Activated naive CD8-positive, alpha-beta T cell treated with anti-CD3 and anti-CD28 coated beads for 36 hours (primary cell): Measurements from ENCODE around the gene ARL5C. TPM values are rescaled to one million over a fixed set of nuclear protein-coding genes. Genes with fewer than 3 reads are reported as not detected.
"Not testable (repeated sequence)": the region's sequence is repeated elsewhere in the genome, so short reads cannot be mapped to it uniquely, and the experiment has no call there.

ENCODE experiments used
- DNase-seq: peaks from one replicate; pipeline ENCODE4 v3.0.0; 2021
- H3K27ac Mint-ChIP-seq: one replicate; pipeline ENCODE4 v1.8.0; 2022; ENCODE audit warnings: mild to moderate bottlenecking, moderate library complexity, mixed read lengths
- H3K27me3 Mint-ChIP-seq: one replicate; pipeline ENCODE4 v1.8.0; 2022; ENCODE audit warnings: mild to moderate bottlenecking, mixed read lengths
- H3K36me3 Mint-ChIP-seq: one replicate; pipeline ENCODE4 v1.8.0; 2021; ENCODE audit warnings: mild to moderate bottlenecking, mixed read lengths
- H3K4me1 Mint-ChIP-seq: one replicate; pipeline ENCODE4 v1.8.0; 2021; ENCODE audit warnings: mixed read lengths
- H3K4me3 Mint-ChIP-seq: one replicate; pipeline ENCODE4 v1.8.0; 2022; ENCODE audit warnings: mild to moderate bottlenecking, moderate library complexity, mixed read lengths
- H3K9me3 Mint-ChIP-seq: one replicate; pipeline ENCODE4 v1.8.0; 2022; ENCODE audit warnings: mixed read lengths
- total RNA-seq, 2 experiments: library from RNA; stranded (reverse); gene quantifications; one replicate each; pipeline ENCODE4 v1.2.3, GENCODE V29; 2021

The ARL5C gene
- total RNA-seq, 2 experiments from 2014 or later, result not detected

DNA sequence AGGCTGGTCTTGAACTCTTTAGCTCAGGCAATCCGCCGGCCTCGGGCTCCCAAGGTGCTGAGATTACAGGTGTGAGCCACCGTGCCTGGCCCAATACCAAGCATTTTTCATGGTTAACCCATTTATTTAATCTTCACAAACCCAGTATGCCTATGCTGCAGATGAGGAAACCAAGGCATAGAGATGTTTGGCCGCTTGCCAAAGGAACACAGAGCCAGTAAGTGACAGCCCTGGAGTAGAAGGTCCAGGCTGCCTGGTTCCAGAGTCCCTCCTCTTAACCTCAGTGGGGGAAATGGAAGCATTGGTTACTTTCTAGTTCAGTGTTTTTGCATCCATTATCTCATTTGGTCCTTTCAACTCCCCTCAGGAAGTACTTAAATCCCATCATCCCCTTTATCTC lies 15.3 kb upstream of the ARL5C start:
- Mint-ChIP-seq H3K4me1 (no peaks in the 10 kb centered on the region), H3K9me3 (no peaks in the 10 kb centered on the region), H3K4me3 (no peak overlapping the region), H3K27ac (no peak overlapping the region), H3K36me3 (peaks cover 16% of the 10 kb centered on the region), H3K27me3 (no peaks in the 10 kb centered on the region)
- DNase-seq, result no peak

- Mint-ChIP-seq H3K4me1 (peaks cover 8% of the 10 kb centered on the region), H3K27me3 (no peaks in the 10 kb centered on the region), H3K4me3 (no peak overlapping the region), H3K9me3 (no peaks in the 10 kb centered on the region), H3K36me3 (peaks cover 18% of the 10 kb centered on the region), H3K27ac (no peak overlapping the region)
- DNase-seq, result no peak
Measured at GRCh38 chr17:39178536-39178935, 12.6 kb upstream of the ARL5C start.

GRCh38 chr17:39177256-39177655 lies 11.3 kb upstream of the ARL5C start:
- peaks cover 13% of the 10 kb centered on the region for H3K36me3 Mint-ChIP-seq
- no peaks in the 10 kb centered on the region for H3K27me3 Mint-ChIP-seq
- H3K9me3 Mint-ChIP-seq, result no peaks in the 10 kb centered on the region
- H3K4me3 Mint-ChIP-seq, result no peak overlapping the region
- no peak for DNase-seq
- peaks cover 10% of the 10 kb centered on the region for H3K4me1 Mint-ChIP-seq
- H3K27ac Mint-ChIP-seq, result no peak overlapping the region

- Mint-ChIP-seq H3K4me1 (peaks cover 10% of the 10 kb centered on the region), H3K36me3 (peaks cover 13% of the 10 kb centered on the region), H3K9me3 (no peaks in the 10 kb centered on the region), H3K27ac (no peak overlapping the region), H3K4me3 (no peak overlapping the region), H3K27me3 (no peaks in the 10 kb centered on the region)
- no peak for DNase-seq
Measured at GRCh38 chr17:39175695-39176093, 9.7 kb upstream of the ARL5C start.

DNA sequence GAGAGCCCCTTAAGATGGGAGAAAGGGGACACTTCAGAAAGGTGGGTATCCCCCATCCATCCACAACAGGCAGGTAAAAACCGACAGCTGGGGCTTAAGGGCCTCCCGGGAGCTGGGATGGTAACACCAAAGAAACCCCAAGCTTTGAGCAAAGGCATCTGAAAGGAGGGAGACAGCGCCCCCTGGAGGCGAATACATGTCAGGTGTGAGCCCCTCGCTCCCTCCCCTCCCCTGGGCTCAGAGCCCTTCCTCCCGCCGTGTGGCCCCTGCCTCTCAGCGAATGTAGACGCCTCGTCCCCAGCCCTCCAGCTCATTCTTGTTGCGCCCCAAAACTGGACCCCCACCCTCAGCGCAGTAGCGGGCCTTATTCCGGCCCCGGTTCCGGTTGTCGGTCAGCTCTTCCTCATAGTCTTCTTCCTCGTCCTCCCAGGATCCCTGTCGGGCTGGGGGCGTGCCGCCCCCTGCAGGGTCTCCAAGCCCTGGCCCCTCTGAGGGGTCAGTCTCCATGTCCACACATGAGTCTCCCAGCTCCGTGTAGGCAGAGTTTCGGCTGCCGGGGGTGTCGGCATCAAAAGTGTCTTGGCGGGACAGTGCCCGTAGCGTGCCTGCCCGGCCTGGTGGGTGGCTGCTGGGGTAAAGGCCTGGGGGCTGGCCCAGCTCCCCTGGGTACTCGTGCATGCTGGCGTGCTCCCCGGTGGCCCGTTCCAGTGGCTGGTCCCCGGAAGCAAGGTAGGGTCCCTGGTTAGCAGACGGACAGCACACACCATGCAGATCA lies 9.1 kb upstream of the ARL5C start:
- Mint-ChIP-seq H3K4me1 (peaks cover 10% of the 10 kb centered on the region), H3K9me3 (no peaks in the 10 kb centered on the region), H3K27ac (peak overlapping the region; percentile 34), H3K36me3 (peaks cover 13% of the 10 kb centered on the region), H3K27me3 (peaks cover 4% of the 10 kb centered on the region), H3K4me3 (no peak overlapping the region)
- DNase-seq, result peak; percentile 71

GRCh38 chr17:39173526-39174274 lies 7.7 kb upstream of the ARL5C start:
- H3K9me3 Mint-ChIP-seq, result no peaks in the 10 kb centered on the region
- no peak overlapping the region for H3K27ac Mint-ChIP-seq
- H3K27me3 Mint-ChIP-seq, result peaks cover 12% of the 10 kb centered on the region
- DNase-seq, result no peak
- H3K4me3 Mint-ChIP-seq, result no peak overlapping the region
- H3K36me3 Mint-ChIP-seq, result peaks cover 9% of the 10 kb centered on the region
- H3K4me1 Mint-ChIP-seq, result peaks cover 12% of the 10 kb centered on the region

- Mint-ChIP-seq H3K4me3 (no peak overlapping the region), H3K27me3 (peaks cover 18% of the 10 kb centered on the region), H3K27ac (no peak overlapping the region), H3K36me3 (peaks cover 9% of the 10 kb centered on the region), H3K4me1 (peaks cover 12% of the 10 kb centered on the region), H3K9me3 (peaks cover 1% of the 10 kb centered on the region)
- no peak for DNase-seq
Measured at GRCh38 chr17:39173080-39173479, 7.1 kb upstream of the ARL5C start.

DNA sequence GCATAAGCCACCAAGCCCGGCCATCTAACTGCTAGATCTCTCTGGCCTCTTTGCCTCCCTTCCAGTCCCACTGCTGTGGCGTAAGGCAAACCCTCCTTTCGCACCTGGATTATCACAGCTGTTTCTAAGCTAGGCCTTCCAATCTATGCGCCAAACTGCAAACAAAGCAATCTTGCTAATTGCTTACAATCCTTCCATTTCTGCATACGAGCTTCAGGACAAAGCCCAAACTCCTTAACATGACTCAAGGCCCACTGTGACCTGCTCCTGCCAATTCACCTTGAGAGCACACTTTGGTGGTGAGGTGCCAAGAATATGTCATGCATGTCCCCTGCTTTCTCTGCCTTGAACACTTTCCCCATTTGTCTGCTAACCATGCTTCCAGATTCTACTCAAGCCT lies 6.0 kb upstream of the ARL5C start:
- H3K9me3 Mint-ChIP-seq, result peaks cover 1% of the 10 kb centered on the region
- H3K36me3 Mint-ChIP-seq, result peaks cover 4% of the 10 kb centered on the region
- H3K4me3 Mint-ChIP-seq, result no peak overlapping the region
- no peak for DNase-seq
- H3K27ac Mint-ChIP-seq, result no peak overlapping the region
- peaks cover 21% of the 10 kb centered on the region for H3K27me3 Mint-ChIP-seq
- peaks cover 17% of the 10 kb centered on the region for H3K4me1 Mint-ChIP-seq

GRCh38 chr17:39170558-39170957 lies 4.6 kb upstream of the ARL5C start:
- Mint-ChIP-seq H3K4me1 (peaks cover 17% of the 10 kb centered on the region), H3K9me3 (peaks cover 1% of the 10 kb centered on the region), H3K36me3 (peaks cover 4% of the 10 kb centered on the region), H3K27me3 (peaks cover 33% of the 10 kb centered on the region), H3K27ac (no peak overlapping the region), H3K4me3 (no peak overlapping the region)
- DNase-seq, result no peak

- peaks cover 1% of the 10 kb centered on the region for H3K9me3 Mint-ChIP-seq
- H3K27me3 Mint-ChIP-seq, result peaks cover 34% of the 10 kb centered on the region
- H3K4me1 Mint-ChIP-seq, result peaks cover 16% of the 10 kb centered on the region
- H3K27ac Mint-ChIP-seq, result no peak overlapping the region
- no peak for DNase-seq
- no peak overlapping the region for H3K4me3 Mint-ChIP-seq
- peaks cover 2% of the 10 kb centered on the region for H3K36me3 Mint-ChIP-seq
Measured at GRCh38 chr17:39170109-39170508, 4.1 kb upstream of the ARL5C start.

- H3K4me3 Mint-ChIP-seq, result no peak overlapping the region
- peaks cover 1% of the 10 kb centered on the region for H3K9me3 Mint-ChIP-seq
- H3K27ac Mint-ChIP-seq, result no peak overlapping the region
- peaks cover 39% of the 10 kb centered on the region for H3K27me3 Mint-ChIP-seq
- no peaks in the 10 kb centered on the region for H3K36me3 Mint-ChIP-seq
- no peak for DNase-seq
- H3K4me1 Mint-ChIP-seq, result peaks cover 11% of the 10 kb centered on the region
Measured at GRCh38 chr17:39169518-39169917, 3.6 kb upstream of the ARL5C start.

DNA sequence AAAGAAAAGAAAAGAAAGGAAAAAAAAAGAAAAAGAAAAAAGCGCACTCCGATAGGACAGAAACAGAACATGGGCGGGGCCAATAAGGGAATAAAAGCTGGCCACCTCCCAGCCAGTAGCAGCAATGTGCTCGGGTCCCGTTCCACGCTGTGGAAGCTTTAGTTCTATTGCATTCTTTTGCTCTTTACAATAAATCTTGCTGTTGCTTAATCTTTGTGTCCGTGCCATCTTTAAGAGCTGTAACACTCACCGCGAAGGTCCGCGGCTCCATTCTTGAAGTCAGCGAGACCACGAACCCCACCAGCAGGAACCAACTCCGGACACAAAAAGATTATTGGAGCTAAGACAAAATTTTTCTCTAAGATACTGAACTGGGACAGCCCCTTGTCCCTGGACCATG lies 3.1 kb upstream of the ARL5C start:
- Mint-ChIP-seq H3K27me3 (peaks cover 39% of the 10 kb centered on the region), H3K9me3 (peaks cover 1% of the 10 kb centered on the region), H3K4me1 (peaks cover 12% of the 10 kb centered on the region), H3K27ac (no peak overlapping the region), H3K4me3 (no peak overlapping the region), H3K36me3 (no peaks in the 10 kb centered on the region)
- DNase-seq, result no peak

DNA sequence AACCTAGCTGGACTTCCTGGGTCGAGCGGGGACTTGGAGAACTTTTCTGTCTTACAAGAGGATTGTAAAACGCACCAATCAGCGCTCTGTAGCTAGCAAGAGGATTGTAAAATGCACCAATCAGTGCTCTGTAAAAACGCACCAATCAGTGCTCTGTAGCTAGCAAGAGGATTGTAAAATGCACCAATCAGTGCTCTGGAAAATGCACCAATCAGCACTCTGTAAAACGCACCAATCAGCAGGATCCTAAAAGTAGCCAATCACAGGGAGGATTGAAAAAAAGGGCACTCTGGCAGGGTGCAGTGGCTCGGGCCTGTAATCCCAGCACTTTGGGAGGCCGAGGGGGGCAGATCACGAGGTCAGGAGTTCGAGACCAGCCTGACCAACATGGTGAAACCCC lies 2.5 kb upstream of the ARL5C start:
- not testable (repeated sequence) for H3K4me3 Mint-ChIP-seq, H3K27ac Mint-ChIP-seq, H3K36me3 Mint-ChIP-seq, DNase-seq, H3K9me3 Mint-ChIP-seq
- Mint-ChIP-seq H3K4me1 (peaks cover 11% of the 10 kb centered on the region), H3K27me3 (peaks cover 39% of the 10 kb centered on the region)

GRCh38 chr17:39167476-39167875 lies 1.5 kb upstream of the ARL5C start:
- Mint-ChIP-seq H3K4me1 (peaks cover 9% of the 10 kb centered on the region), H3K9me3 (peaks cover 1% of the 10 kb centered on the region), H3K4me3 (no peak overlapping the region), H3K36me3 (no peaks in the 10 kb centered on the region), H3K27me3 (peaks cover 39% of the 10 kb centered on the region), H3K27ac (no peak overlapping the region)
- no peak for DNase-seq

- Mint-ChIP-seq H3K4me3 (no peak overlapping the region), H3K27me3 (peaks cover 39% of the 10 kb centered on the region), H3K9me3 (peaks cover 1% of the 10 kb centered on the region), H3K36me3 (no peaks in the 10 kb centered on the region), H3K27ac (no peak overlapping the region), H3K4me1 (peaks cover 9% of the 10 kb centered on the region)
- no peak for DNase-seq
Measured at GRCh38 chr17:39166437-39167335, 725 bp upstream of the ARL5C start.
